Astrocyte of the spinal cord (primary cell): ENCODE measurements around the gene RNF169.
A peak's percentile ranks its signal among the peaks of the same experiment; 100 is the strongest.

ENCODE experiments used
- DNase-seq: peaks from one replicate; pipeline ENCODE4 v3.0.0; 2011; ENCODE audit warnings: low read depth, low spot score
- H3K4me3 ChIP-seq: 2 replicates; pipeline ENCODE4 v1.5.1; 2011; ENCODE audit warnings: low read depth, mild to moderate bottlenecking, low read length, moderate library complexity
- CTCF ChIP-seq: IDR thresholded peaks from 2 replicates; pipeline ENCODE4 v1.5.1; 2012; ENCODE audit warnings: low read depth, mild to moderate bottlenecking, low read length, inconsistent platforms
- in situ Hi-C: cut with HindIII; loops from 2 replicates; pipeline ENCODE4 v1.10.0; 2017; ENCODE audit warnings: low sequenced_read_pairs

The RNF169 gene

GRCh38 chr11:74707182-74707581 is 41.5 kb upstream of the RNF169 start:
- in situ Hi-C loops = no loop called here
- DNase-seq = no peak
- H3K4me3 ChIP-seq = no peak overlapping the region
- no peak for TF ChIP-seq CTCF

GRCh38 chr11:74707602-74708510 is 40.8 kb upstream of the RNF169 start:
- in situ Hi-C loops = no loop called here
- no peak for DNase-seq
- no peak overlapping the region for H3K4me3 ChIP-seq
- no peak for TF ChIP-seq CTCF

GRCh38 chr11:74709175-74709574 is 39.5 kb upstream of the RNF169 start:
- no peak for DNase-seq
- in situ Hi-C loops = no loop called here
- no peak for TF ChIP-seq CTCF
- H3K4me3 ChIP-seq = no peak overlapping the region

GRCh38 chr11:74710281-74710938 is 38.2 kb upstream of the RNF169 start:
- DNase-seq = peak; percentile 29

DNA sequence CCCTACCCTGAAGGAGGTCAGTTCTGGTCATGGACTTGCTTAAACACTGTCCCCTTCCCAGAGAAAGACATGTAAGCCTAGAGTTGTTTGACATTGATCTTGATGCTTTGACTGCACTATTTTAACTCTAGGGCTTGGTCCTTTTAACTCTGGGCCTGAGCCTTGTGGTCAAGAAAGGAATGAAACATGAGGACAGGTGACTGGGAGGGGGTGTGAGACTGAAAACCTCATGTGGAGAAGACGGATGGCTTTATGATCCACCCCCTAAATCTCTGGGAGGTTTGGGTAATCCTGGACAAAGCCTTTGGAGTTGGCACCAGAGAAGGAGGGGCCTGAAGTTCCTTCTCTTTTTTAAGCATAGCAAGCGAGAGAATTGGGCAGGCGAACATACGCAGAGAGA is 35.0 kb upstream of the RNF169 start:
- in situ Hi-C loops = no loop called here
- H3K4me3 ChIP-seq = no peak overlapping the region
- TF ChIP-seq CTCF = no peak
- no peak for DNase-seq

More at GRCh38 chr11:74710281-74710938, 38.2 kb upstream of the RNF169 start:
- H3K4me3 ChIP-seq = no peak overlapping the region
- TF ChIP-seq CTCF = no peak
- in situ Hi-C loops = no loop called here

DNA sequence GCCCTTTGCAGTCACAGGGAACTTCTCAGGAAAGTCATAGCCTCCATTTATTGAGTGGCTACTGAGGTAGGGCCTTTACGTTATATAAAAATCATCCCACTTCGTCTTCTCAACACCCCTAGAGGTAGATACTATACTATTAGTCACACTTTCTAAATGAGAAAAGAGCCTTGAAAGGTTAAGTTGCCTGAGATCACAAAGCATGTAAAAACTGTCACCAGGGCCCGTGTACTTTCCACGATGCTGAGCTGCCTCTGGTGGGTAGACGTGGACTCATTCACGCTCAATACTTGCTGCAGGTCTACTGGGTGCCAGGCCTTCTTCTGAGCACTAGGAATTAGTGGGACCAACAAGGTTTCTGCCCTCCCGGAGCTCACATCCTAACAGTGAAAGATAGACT is 33.7 kb upstream of the RNF169 start:
- H3K4me3 ChIP-seq = no peak overlapping the region
- no peak for DNase-seq
- in situ Hi-C loops = no loop called here
- TF ChIP-seq CTCF = no peak
